Small intestine (tissue), 7 donors: ENCODE data around the gene SAMD7. TPM values are rescaled to one million over a fixed set of nuclear protein-coding genes. Genes with fewer than 3 reads are reported as not detected.

Source experiments
- DNase-seq, 2 donors: peaks; one replicate each; pipeline versions ENCODE4 v3.0.0 to v3.0.0-alpha.2; 2013
- FAIRE-seq: peaks from 2 replicates; lab custom pipeline; 2012; peaks lifted over from hg19 to GRCh38; lab: Jason Lieb, UNC
- H3K27ac ChIP-seq, 3 donors: one replicate each; pipeline ENCODE4 v1.5.1; 2013; ENCODE audit warnings: low read length in 2 of 3, mild to moderate bottlenecking in 2 of 3, control low read depth in 1 of 3, inconsistent platforms in 1 of 3, low read depth in 1 of 3, moderate library complexity in 1 of 3
- H3K27me3 ChIP-seq, 3 donors: one replicate each; pipeline ENCODE4 v1.6.1; 2013; ENCODE audit warnings: low read length in 3 of 3, inconsistent platforms in 1 of 3; ENCODE audit not compliant: control insufficient read depth in 3 of 3, insufficient read depth in 3 of 3
- H3K36me3 ChIP-seq, 3 donors: one replicate each; pipeline ENCODE4 v1.6.1; 2013; ENCODE audit warnings: low read length in 3 of 3, inconsistent platforms in 1 of 3, low read depth in 1 of 3, mild to moderate bottlenecking in 1 of 3, moderate library complexity in 1 of 3; ENCODE audit not compliant: control insufficient read depth in 3 of 3, insufficient read depth in 2 of 3
- H3K4me1 ChIP-seq, 3 donors: one replicate each; pipeline ENCODE4 v1.6.1; 2013; ENCODE audit warnings: low read length in 2 of 3, inconsistent platforms in 1 of 3, low read depth in 1 of 3, mild to moderate bottlenecking in 1 of 3, moderate library complexity in 1 of 3; ENCODE audit not compliant: control insufficient read depth in 3 of 3, insufficient read depth in 2 of 3
- H3K4me3 ChIP-seq, 3 donors: one replicate each; pipeline ENCODE4 v1.5.1; 2013; ENCODE audit warnings: low read length in 3 of 3, control low read depth in 1 of 3, inconsistent platforms in 1 of 3, low read depth in 1 of 3, mild to moderate bottlenecking in 1 of 3, moderate library complexity in 1 of 3
- H3K9me3 ChIP-seq, 2 donors: one replicate each; pipeline ENCODE4 v1.6.1; 2013; ENCODE audit warnings: low read depth in 1 of 2, low read length in 1 of 2; ENCODE audit not compliant: control insufficient read depth in 2 of 2, insufficient read depth in 1 of 2
- WGBS, 3 donors: extraction: QIAGEN DNeasy Blood & Tissue Kit; methylation state at CpG; one replicate each; pipeline ENCODE4 v1.1.7; 2013; 5-methylcytosine and 5-hydroxymethylcytosine counted together
- polyA plus RNA-seq, 4 donors: library from polyadenylated mRNA; stranded (reverse) in 3 of 4; unstranded in 1 of 4; fragments of 200-250 nt in 3 of 4; fragments of 120-200 nt in 1 of 4; gene quantifications; one replicate each; pipeline versions ENCODE4 v1.2.1 to v1.2.3, GENCODE V29; 2013
- donor health status: healthy with polysubstance abuse.
- donor health status: control.
- donor health status: control.
- donor health status: Bipolar disorder and iron deficiency.
- donor health status: healthy.

The SAMD7 gene
- polyA plus RNA-seq, 4 donors = not detected

- H3K4me3 ChIP-seq = no peak overlapping the region
- H3K27me3 ChIP-seq = no peaks in the 10 kb centered on the region
- H3K36me3 ChIP-seq = no peaks in the 10 kb centered on the region
- peaks cover 0 to 5% of the 10 kb centered on the region in 2 donors for H3K9me3 ChIP-seq
- WGBS, 3 donors = 31 to 61% (median 47%) methylated on average over 2 of the region's 2 CpGs
- FAIRE-seq = no peak
- H3K27ac ChIP-seq = peak overlapping the region in 2 of 3 donors; percentile 31 to 53
- DNase-seq = peak; percentile 67 to 78
- peaks cover 5 to 28% (median 7%) of the 10 kb centered on the region in 3 donors for H3K4me1 ChIP-seq
These were observed 40.1 kb upstream of the SAMD7 start for GRCh38 chr3:169871129-169871886.

GRCh38 chr3:169879013-169879557 lies 32.3 kb upstream of the SAMD7 start:
- Histone ChIP-seq H3K4me1 (peaks cover 0 to 2% (median 0%) of the 10 kb centered on the region in 3 donors), H3K36me3 (no peaks in the 10 kb centered on the region), H3K4me3 (no peak overlapping the region), H3K27ac (no peak overlapping the region), H3K27me3 (no peaks in the 10 kb centered on the region), H3K9me3 (peaks cover 0 to 5% of the 10 kb centered on the region in 2 donors)
- WGBS, 3 donors = 77 to 95% (median 85%) methylated on average over 8 of the region's 8 CpGs
- DNase-seq (no peak), FAIRE-seq (no peak)

GRCh38 chr3:169879845-169880575 lies 31.4 kb upstream of the SAMD7 start:
- Histone ChIP-seq H3K27ac (no peak overlapping the region), H3K9me3 (peaks cover 0 to 5% of the 10 kb centered on the region in 2 donors), H3K36me3 (no peaks in the 10 kb centered on the region), H3K4me1 (peaks cover 0 to 2% (median 0%) of the 10 kb centered on the region in 3 donors), H3K4me3 (no peak overlapping the region), H3K27me3 (no peaks in the 10 kb centered on the region)
- FAIRE-seq (no peak), DNase-seq (no peak)
- 67 to 73% (median 71%) methylated on average over 3 of the region's 3 CpGs for WGBS, 3 donors

- FAIRE-seq = no peak
- Histone ChIP-seq H3K9me3 (no peaks in the 10 kb centered on the region), H3K27me3 (no peaks in the 10 kb centered on the region), H3K4me1 (peaks cover 0 to 2% (median 0%) of the 10 kb centered on the region in 3 donors), H3K27ac (no peak overlapping the region), H3K36me3 (no peaks in the 10 kb centered on the region), H3K4me3 (no peak overlapping the region)
- no peak for DNase-seq
- WGBS, 3 donors = 81 to 89% (median 81%) methylated on average over 4 of the region's 4 CpGs
These were observed 30.7 kb upstream of the SAMD7 start for GRCh38 chr3:169880576-169881250.

GRCh38 chr3:169886671-169887070 lies 24.7 kb upstream of the SAMD7 start:
- no peaks in the 10 kb centered on the region for H3K27me3 ChIP-seq
- H3K9me3 ChIP-seq = no peaks in the 10 kb centered on the region
- 35 to 53% (median 49%) methylated on average over 5 of the region's 5 CpGs for WGBS, 3 donors
- H3K27ac ChIP-seq = no peak overlapping the region
- H3K4me3 ChIP-seq = no peak overlapping the region
- no peaks in the 10 kb centered on the region for H3K4me1 ChIP-seq
- DNase-seq = no peak
- H3K36me3 ChIP-seq = no peaks in the 10 kb centered on the region
- no peak for FAIRE-seq

GRCh38 chr3:169891886-169892285 lies 19.5 kb upstream of the SAMD7 start:
- Histone ChIP-seq H3K27me3 (no peaks in the 10 kb centered on the region), H3K4me1 (no peaks in the 10 kb centered on the region), H3K36me3 (no peaks in the 10 kb centered on the region), H3K4me3 (no peak overlapping the region), H3K27ac (no peak overlapping the region), H3K9me3 (no peaks in the 10 kb centered on the region)
- DNase-seq = no peak
- 89 to 94% (median 89%) methylated on average over 7 of the region's 7 CpGs for WGBS, 3 donors
- FAIRE-seq = no peak

GRCh38 chr3:169894110-169894509 lies 17.3 kb upstream of the SAMD7 start:
- Histone ChIP-seq H3K4me3 (no peak overlapping the region), H3K36me3 (no peaks in the 10 kb centered on the region), H3K27ac (no peak overlapping the region), H3K4me1 (no peaks in the 10 kb centered on the region), H3K9me3 (no peaks in the 10 kb centered on the region), H3K27me3 (no peaks in the 10 kb centered on the region)
- DNase-seq = no peak
- WGBS, 3 donors = 72 to 76% (median 73%) methylated on average over 7 of the region's 7 CpGs
- no peak for FAIRE-seq

- FAIRE-seq = no peak
- WGBS, 3 donors = 67 to 78% (median 74%) methylated on average over 4 to 6 of the region's 6 CpGs
- Histone ChIP-seq H3K4me1 (no peaks in the 10 kb centered on the region), H3K36me3 (no peaks in the 10 kb centered on the region), H3K27me3 (no peaks in the 10 kb centered on the region), H3K9me3 (no peaks in the 10 kb centered on the region), H3K27ac (no peak overlapping the region), H3K4me3 (no peak overlapping the region)
- no peak for DNase-seq
These were observed 16.3 kb upstream of the SAMD7 start for GRCh38 chr3:169895072-169895471.
